Motor neuron (in vitro differentiated cells): ENCODE results near the gene TUT4. TPM values are rescaled to one million over a fixed set of nuclear protein-coding genes. Genes with fewer than 3 reads are reported as not detected.

ENCODE experiments used
- ATAC-seq, 8 experiments: fragments of 200-7000 bp; cut with Tn5 transposase; replicated peaks in 6 of 8; 2 replicates each; pipeline ENCODE4 v1.8.0; 2021; ENCODE audit warnings: mild to moderate bottlenecking in 8 of 8, moderate library complexity in 8 of 8
- H3K27ac ChIP-seq, 2 donors: fragments of 250-450 bp; sonication (Bioruptor Pico); 2 replicates each; pipeline ENCODE4 v1.9.0; 2021; ENCODE audit warnings: antibody characterized with exemption in 2 of 2, mild to moderate bottlenecking in 2 of 2, moderate library complexity in 1 of 2
- H3K4me1 ChIP-seq, 2 donors: fragments of 250-450 bp; sonication (Bioruptor Pico); replicated peaks in 1 of 2; 2 replicates each; pipeline ENCODE4 v1.6.1; 2021; ENCODE audit warnings: antibody characterized with exemption in 2 of 2, mild to moderate bottlenecking in 2 of 2, moderate library complexity in 1 of 2
- H3K4me3 ChIP-seq, 5 donors: fragments of 250-450 bp; sonication (Bioruptor Pico); 2 replicates each; pipeline ENCODE4 v1.9.0; 2021; ENCODE audit warnings: antibody characterized with exemption in 5 of 5, mild to moderate bottlenecking in 5 of 5, moderate library complexity in 4 of 5
- WGBS, 10 experiments: fragments of 450-650 bp; shearing (Covaris generic); methylation state at CpG; one replicate each; pipeline ENCODE4 v1.0.0; 2022; 5-methylcytosine and 5-hydroxymethylcytosine counted together
- in situ Hi-C, 9 experiments: fragments of 400-800 bp; cut with MboI; loops; one replicate each; pipeline ENCODE4 v1.15.0; 2021; ENCODE audit warnings: low sequenced_read_pairs in 9 of 9, low pct_unique_long_range_greater_than_20kb in 2 of 9; ENCODE audit not compliant: unreplicated experiment in 9 of 9
- total RNA-seq, 8 experiments: library from RNA; unstranded; fragments of 300-600 nt; gene quantifications; 2 replicates each; pipeline versions ENCODE4 v1.2.3 to v1.2.4, GENCODE V29; 2022

TUT4 gene
- total RNA-seq, 8 experiments from 2014 or later = 36.0 to 143 (median 94.1) TPM

GRCh38 chr1:52511851-52512615 is 40.9 kb downstream of the TUT4 start:
- Histone ChIP-seq H3K27ac (no peak overlapping the region), H3K4me3 (no peak overlapping the region), H3K4me1 (no peaks in the 10 kb centered on the region)
- no peak for ATAC-seq
- in situ Hi-C loops = no loop called here
- 86 to 100% (median 100%) methylated on average over 1 to 2 of the region's 2 CpGs; no CpG with 5 or more reads in 2 of the 10 experiments for WGBS, 10 experiments

DNA sequence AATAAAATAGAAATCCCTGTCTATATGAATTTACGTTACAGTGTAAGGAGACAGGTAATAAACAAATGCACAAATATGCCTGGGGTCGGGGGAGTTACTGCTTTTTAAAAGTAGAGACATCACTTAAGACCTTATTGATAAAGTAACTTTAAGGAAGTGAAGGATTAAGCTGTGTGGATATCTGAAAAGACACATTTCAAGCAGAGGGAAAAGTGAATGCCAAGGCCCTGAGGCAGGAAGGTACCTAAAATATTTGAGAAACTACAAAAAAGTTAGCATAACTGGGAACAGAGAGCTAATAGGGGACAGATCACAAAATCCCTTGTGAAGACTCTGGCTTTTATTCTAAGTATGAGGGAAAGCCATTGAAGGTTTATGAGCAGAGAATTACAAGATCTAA is 41.5 kb downstream of the TUT4 start:
- no peaks in the 10 kb centered on the region for H3K4me1 ChIP-seq
- no peak overlapping the region for H3K27ac ChIP-seq
- no peak overlapping the region for H3K4me3 ChIP-seq
- ATAC-seq = no peak
- 86 to 100% (median 93%) methylated on average over 1 to 2 of the region's 2 CpGs; no CpG with 5 or more reads in 1 of the 10 experiments for WGBS, 10 experiments
- in situ Hi-C loops = no loop called here

GRCh38 chr1:52506920-52507546 is 45.9 kb downstream of the TUT4 start:
- in situ Hi-C loops = no loop called here
- H3K27ac ChIP-seq = no peak overlapping the region
- H3K4me3 ChIP-seq = no peak overlapping the region
- 80 to 100% (median 88%) methylated on average over 2 to 3 of the region's 3 CpGs for WGBS, 10 experiments
- H3K4me1 ChIP-seq = no peaks in the 10 kb centered on the region
- ATAC-seq = no peak

GRCh38 chr1:52506349-52506748 is 46.5 kb downstream of the TUT4 start:
- 92 to 100% (median 98%) methylated on average over 2 to 3 of the region's 3 CpGs for WGBS, 10 experiments
- no peak overlapping the region for H3K27ac ChIP-seq
- in situ Hi-C loops = no loop called here
- ATAC-seq = no peak
- no peak overlapping the region for H3K4me3 ChIP-seq
- no peaks in the 10 kb centered on the region for H3K4me1 ChIP-seq

DNA sequence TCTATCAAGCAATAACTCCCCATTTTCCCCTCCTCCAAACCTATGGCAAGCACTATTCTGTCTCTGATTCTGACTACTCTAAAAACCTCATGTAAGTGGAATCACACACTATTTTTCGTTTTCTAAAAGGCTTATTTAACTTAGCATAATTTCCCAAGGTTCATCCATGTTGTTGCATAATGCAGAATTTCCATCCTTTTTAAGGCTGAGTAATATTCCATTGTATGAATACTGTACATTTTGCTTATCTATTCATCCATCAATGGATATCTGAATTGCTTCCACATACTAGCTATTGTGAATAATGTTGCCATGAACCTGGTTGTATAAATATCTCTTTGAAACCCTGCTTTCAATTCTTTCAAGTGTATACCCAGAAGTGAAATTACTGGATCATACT is 48.2 kb downstream of the TUT4 start:
- no peak overlapping the region for H3K4me3 ChIP-seq
- 43 to 100% (median 88%) methylated on average over 1 of the region's 1 CpG; no CpG with 5 or more reads in 1 of the 10 experiments for WGBS, 10 experiments
- in situ Hi-C loops = no loop called here
- H3K27ac ChIP-seq = no peak overlapping the region
- no peak for ATAC-seq
- H3K4me1 ChIP-seq = no peaks in the 10 kb centered on the region

DNA sequence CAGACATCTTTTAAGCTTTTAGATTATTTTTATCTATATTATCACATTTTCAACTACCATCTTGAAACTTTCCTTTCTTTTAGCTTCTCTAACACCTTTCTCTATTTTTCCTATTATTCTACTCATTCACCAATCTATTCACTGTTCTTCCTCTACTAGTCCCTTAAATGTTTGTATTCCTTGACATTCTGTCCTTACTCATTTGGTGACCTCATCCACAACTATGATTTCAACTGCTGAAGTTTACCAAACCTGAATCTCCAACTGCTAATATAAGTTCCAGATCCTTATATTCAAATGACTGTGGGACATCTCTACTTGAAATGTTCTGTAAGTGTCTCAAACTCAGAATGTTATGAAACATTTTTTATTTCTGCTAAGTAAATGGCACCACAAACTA is 49.2 kb downstream of the TUT4 start:
- ATAC-seq = no peak
- no peaks in the 10 kb centered on the region for H3K4me1 ChIP-seq
- H3K4me3 ChIP-seq = no peak overlapping the region
- in situ Hi-C loops = no loop called here
- H3K27ac ChIP-seq = no peak overlapping the region

- no peak for ATAC-seq
- no peaks in the 10 kb centered on the region for H3K4me1 ChIP-seq
- H3K27ac ChIP-seq = no peak overlapping the region
- in situ Hi-C loops = no loop called here
- H3K4me3 ChIP-seq = no peak overlapping the region
- WGBS, 10 experiments = 63 to 100% (median 92%) methylated on average over 2 to 5 of the region's 5 CpGs; no CpG with 5 or more reads in 1 of the 10 experiments
Observed at GRCh38 chr1:52502789-52503188, 50.1 kb downstream of the TUT4 start.

DNA sequence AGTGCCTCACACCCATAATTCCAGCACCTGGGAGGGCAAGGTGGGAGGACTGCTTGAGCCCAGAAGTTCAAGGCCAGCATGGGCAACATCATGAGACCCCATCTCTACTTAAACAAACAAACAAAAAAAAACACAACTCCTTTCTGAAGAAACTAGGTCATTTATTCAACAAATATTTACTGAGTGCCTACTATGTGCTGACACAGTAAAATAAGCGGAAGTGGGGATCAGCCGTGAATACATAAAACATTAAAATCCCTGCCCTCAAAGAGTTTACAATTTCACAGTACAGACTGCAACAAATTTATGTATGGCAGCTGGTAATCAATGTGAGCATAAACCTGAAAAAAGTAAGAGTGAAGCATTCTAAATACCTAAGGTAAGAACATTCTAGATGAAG is 65.3 kb downstream of the TUT4 start:
- no peak for ATAC-seq
- Histone ChIP-seq H3K4me1 (no peaks in the 10 kb centered on the region), H3K27ac (no peak overlapping the region), H3K4me3 (no peak overlapping the region)
- 89 to 100% (median 100%) methylated on average over 1 to 2 of the region's 2 CpGs; no CpG with 5 or more reads in 2 of the 10 experiments for WGBS, 10 experiments
- in situ Hi-C loops = loop anchor here in 1 of 9 experiments (25.0 kb wide), 1 partner anchor 200 kb away; the partner anchor contains the start of gene COA7

DNA sequence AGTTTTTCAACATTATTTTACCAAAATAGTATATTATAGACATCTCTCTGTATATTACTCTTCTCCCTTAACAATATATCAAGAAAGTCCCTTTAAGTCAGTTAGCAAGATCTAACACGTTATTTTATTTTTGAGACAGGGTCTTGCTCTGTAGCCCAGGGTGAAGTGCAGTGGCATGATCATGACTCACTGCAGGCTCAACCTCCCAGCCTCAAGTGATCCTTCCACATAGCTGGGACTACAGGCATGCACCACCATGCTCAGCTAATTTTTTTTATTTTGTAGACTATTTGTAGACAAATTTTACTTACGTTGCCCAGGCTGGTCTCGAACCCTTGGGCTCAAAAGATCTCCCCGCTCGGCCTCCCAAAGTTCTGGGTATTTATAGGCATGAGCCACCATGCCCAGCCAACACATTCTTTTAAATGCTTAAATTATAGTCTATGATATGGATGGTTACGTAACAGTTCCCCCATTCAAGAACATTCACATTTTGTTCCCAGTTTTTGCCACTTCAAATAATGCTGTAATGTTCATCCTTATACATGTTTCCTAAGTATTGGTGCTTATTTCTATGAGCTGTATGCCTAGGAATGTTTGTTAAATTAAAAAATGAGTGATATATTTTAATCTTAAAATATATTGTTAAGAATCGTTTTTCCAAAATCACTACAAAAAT is 70.4 kb downstream of the TUT4 start:
- no peak for ATAC-seq
- Histone ChIP-seq H3K4me3 (no peak overlapping the region), H3K27ac (no peak overlapping the region), H3K4me1 (no peaks in the 10 kb centered on the region)
- in situ Hi-C loops = loop anchor here in 1 of 9 experiments (25.0 kb wide), 1 partner anchor 205 kb away; the partner anchor contains the start of gene COA7
- 92 to 100% (median 98%) methylated on average over 2 to 7 of the region's 7 CpGs for WGBS, 10 experiments

GRCh38 chr1:52479076-52479475 is 73.8 kb downstream of the TUT4 start:
- no peak overlapping the region for H3K27ac ChIP-seq

GRCh38 chr1:52477876-52478275 is 75.0 kb downstream of the TUT4 start:
- Histone ChIP-seq H3K27ac (no peak overlapping the region), H3K4me3 (no peak overlapping the region), H3K4me1 (peaks cover 0 to 2% of the 10 kb centered on the region in 2 donors)
- WGBS, 10 experiments = 38 to 100% (median 93%) methylated on average over 1 of the region's 1 CpG; no CpG with 5 or more reads in 1 of the 10 experiments
- no peak for ATAC-seq
- in situ Hi-C loops = loop anchor here in 1 of 9 experiments (25.0 kb wide), 1 partner anchor 209 kb away; the partner anchor contains the start of gene COA7

More at GRCh38 chr1:52479076-52479475, 73.8 kb downstream of the TUT4 start:
- peaks cover 0 to 2% of the 10 kb centered on the region in 2 donors for H3K4me1 ChIP-seq
- 94 to 100% (median 100%) methylated on average over 1 to 2 of the region's 2 CpGs; no CpG with 5 or more reads in 1 of the 10 experiments for WGBS, 10 experiments
- no peak for ATAC-seq
- H3K4me3 ChIP-seq = no peak overlapping the region
- in situ Hi-C loops = loop anchor here in 1 of 9 experiments (25.0 kb wide), 1 partner anchor 208 kb away; the partner anchor contains the start of gene COA7

DNA sequence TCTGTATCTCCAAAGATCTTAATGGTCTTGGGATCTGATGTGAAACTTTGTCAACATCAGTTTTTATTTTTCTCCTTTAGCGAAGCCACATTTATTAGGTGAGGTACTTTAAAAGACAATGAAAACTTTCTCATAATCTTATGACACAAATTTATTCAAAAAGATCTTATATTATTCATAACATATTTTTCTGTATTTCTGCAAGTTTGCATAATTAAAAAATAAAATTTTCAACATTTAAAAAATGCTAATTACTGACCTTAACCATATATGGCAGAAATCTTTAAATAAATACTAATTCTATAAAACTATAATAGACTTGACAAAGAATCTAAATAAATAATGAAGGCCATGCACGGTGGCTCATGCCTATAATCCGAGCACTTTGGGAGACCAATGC is 75.9 kb downstream of the TUT4 start:
- no peak for ATAC-seq
- H3K4me3 ChIP-seq = no peak overlapping the region
- H3K4me1 ChIP-seq = peaks cover 0 to 2% of the 10 kb centered on the region in 2 donors
- H3K27ac ChIP-seq = no peak overlapping the region
- in situ Hi-C loops = loop anchor here in 1 of 9 experiments (25.0 kb wide), 1 partner anchor 210 kb away; the partner anchor contains the start of gene COA7
- 88 to 100% (median 95%) methylated on average over 1 to 3 of the region's 3 CpGs for WGBS, 10 experiments

DNA sequence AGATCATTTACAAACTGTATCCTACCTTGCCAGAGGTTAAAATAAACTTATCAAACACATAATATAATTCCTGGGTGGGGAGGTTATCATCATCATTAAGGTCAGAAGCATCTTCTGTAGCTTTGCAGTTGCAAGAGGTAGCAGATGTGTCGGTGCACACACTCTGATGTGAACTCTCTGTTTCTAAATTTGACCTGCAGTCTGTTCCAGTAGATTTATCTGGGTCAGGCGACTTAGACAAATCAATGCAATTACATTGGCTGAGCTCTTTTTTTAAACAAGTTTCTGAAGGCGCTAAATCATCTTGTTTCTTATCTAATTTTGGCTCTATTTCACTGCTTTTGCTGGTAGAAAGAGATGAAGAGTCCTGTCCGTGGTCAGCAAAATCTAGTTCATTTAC is 78.1 kb downstream of the TUT4 start:
- Histone ChIP-seq H3K4me3 (no peak overlapping the region), H3K4me1 (peaks cover 0 to 2% of the 10 kb centered on the region in 2 donors), H3K27ac (no peak overlapping the region)
- in situ Hi-C loops = loop anchor here in 2 of 9 experiments (25.0 kb wide), 1 partner anchor 212 kb away; the partner anchor contains the start of gene COA7 (in 2 of the 2)
- 75 to 100% (median 90%) methylated on average over 1 to 4 of the region's 4 CpGs; no CpG with 5 or more reads in 1 of the 10 experiments for WGBS, 10 experiments
- ATAC-seq = no peak
